Ascending aorta (tissue), 2 donors: ENCODE data around the gene HELZ. TPM values are rescaled to one million over a fixed set of nuclear protein-coding genes. Genes with fewer than 3 reads are reported as not detected.
"Not testable (repeated sequence)": the region's sequence is repeated elsewhere in the genome, so short reads cannot be mapped to it uniquely, and the experiment has no call there.

Experiments used
- DNase-seq, 2 donors: peaks; one replicate each; pipeline ENCODE4 v3.0.0-alpha.2; 2019; ENCODE audit warnings: low spot score in 2 of 2
- H3K27ac ChIP-seq, 2 donors: fragments of 200-600 bp; sonication (generic); one replicate each; pipeline ENCODE4 v1.5.1; 2016 to 2017; ENCODE audit warnings: mild to moderate bottlenecking in 1 of 2
- H3K27me3 ChIP-seq: fragments of 200-600 bp; sonication (generic); one replicate; pipeline ENCODE4 v1.5.1; 2017
- H3K36me3 ChIP-seq, 2 donors: fragments of 200-600 bp; sonication (generic); one replicate each; pipeline ENCODE4 v1.5.1; 2016
- H3K4me1 ChIP-seq, 2 donors: fragments of 200-600 bp; sonication (generic); one replicate each; pipeline ENCODE4 v1.5.1; 2016 to 2017; ENCODE audit warnings: mild to moderate bottlenecking in 1 of 2
- H3K4me3 ChIP-seq, 2 donors: fragments of 200-600 bp; sonication (generic); one replicate each; pipeline ENCODE4 v1.5.1; 2016 to 2017; ENCODE audit warnings: mild to moderate bottlenecking in 1 of 2
- H3K9me3 ChIP-seq, 2 donors: fragments of 200-600 bp; sonication (generic); one replicate each; pipeline ENCODE4 v1.5.1; 2016
- intact Hi-C: fragments of 100-400 bp; cut with DNase I; formaldehyde crosslinking; loops from one replicate; pipeline ENCODE4 v1.15.1; 2023
- total RNA-seq: library from RNA; depleted of rRNA; stranded (reverse); fragments of >200 nt; gene quantifications from one replicate; pipeline ENCODE4 v1.1.0, GENCODE V29; 2016
- TF ChIP-seq, protein P1 (sequence below), 3 experiments: fragments of 200-600 bp in 2 of 3; fragments of 450-650 bp in 1 of 3; sonication (generic) in 2 of 3; IDR thresholded peaks; one replicate each; pipeline ENCODE4 v1.5.1; 2016 to 2019; ENCODE audit warnings: antibody characterized with exemption in 3 of 3, mild to moderate bottlenecking in 1 of 3, moderate library complexity in 1 of 3

The HELZ gene
- total RNA-seq, 1 donor from 2014 or later, result 36.1 TPM

DNA sequence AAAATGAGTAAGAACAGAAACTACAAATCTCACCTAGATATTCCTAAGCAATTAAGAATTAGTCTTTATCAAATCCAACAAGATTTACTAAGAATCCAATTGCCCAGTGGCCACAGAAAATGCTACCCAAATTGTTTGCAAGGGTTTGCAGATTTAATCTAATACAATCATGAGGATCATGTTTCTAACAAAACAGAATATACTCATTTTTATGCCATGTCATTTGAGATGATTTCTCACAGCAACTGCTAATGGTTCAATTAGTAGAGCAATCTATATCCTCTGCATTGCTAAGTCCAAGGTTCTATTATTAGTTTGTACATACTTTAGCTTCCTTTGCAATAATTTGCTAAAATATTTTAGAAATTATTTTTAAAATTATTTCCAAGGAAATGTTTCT lies 41.2 kb downstream of the HELZ start:
- TF ChIP-seq, protein P1, sequence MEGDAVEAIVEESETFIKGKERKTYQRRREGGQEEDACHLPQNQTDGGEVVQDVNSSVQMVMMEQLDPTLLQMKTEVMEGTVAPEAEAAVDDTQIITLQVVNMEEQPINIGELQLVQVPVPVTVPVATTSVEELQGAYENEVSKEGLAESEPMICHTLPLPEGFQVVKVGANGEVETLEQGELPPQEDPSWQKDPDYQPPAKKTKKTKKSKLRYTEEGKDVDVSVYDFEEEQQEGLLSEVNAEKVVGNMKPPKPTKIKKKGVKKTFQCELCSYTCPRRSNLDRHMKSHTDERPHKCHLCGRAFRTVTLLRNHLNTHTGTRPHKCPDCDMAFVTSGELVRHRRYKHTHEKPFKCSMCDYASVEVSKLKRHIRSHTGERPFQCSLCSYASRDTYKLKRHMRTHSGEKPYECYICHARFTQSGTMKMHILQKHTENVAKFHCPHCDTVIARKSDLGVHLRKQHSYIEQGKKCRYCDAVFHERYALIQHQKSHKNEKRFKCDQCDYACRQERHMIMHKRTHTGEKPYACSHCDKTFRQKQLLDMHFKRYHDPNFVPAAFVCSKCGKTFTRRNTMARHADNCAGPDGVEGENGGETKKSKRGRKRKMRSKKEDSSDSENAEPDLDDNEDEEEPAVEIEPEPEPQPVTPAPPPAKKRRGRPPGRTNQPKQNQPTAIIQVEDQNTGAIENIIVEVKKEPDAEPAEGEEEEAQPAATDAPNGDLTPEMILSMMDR (IDR thresholded peaks at IDR 0.05), result no peak
- H3K4me1 ChIP-seq, result no peaks in the 10 kb centered on the region
- no peak for DNase-seq
- no peaks in the 10 kb centered on the region for H3K27me3 ChIP-seq
- H3K4me3 ChIP-seq, result no peak overlapping the region
- no peaks in the 10 kb centered on the region for H3K9me3 ChIP-seq
- intact Hi-C loops, result no loop called here
- H3K27ac ChIP-seq, result no peak overlapping the region
- H3K36me3 ChIP-seq, result peaks cover 16 to 25% of the 10 kb centered on the region in 2 donors

DNA sequence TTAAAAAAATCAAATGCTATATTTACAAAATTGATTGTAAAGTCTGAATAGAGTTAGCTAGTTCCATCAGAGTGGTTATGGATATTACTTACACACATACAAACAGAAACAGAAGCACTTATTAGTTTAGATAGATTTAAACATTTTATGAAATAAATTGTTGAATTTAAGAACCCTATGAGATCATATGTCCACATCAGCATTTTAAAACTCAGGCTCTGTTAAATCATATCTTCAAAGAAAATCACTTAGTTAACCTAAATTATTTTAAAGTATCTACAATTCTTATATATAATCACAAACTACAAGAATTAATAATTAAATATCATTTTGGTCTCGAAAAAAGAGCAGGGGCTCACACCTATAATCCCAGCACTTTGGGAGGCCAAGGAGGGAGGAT lies 42.5 kb downstream of the HELZ start:
- no peak overlapping the region for H3K27ac ChIP-seq
- TF ChIP-seq, protein P1 (IDR thresholded peaks at IDR 0.05), result no peak
- DNase-seq, result no peak
- H3K36me3 ChIP-seq, result peaks cover 16 to 25% of the 10 kb centered on the region in 2 donors
- intact Hi-C loops, result no loop called here
- no peaks in the 10 kb centered on the region for H3K27me3 ChIP-seq
- no peaks in the 10 kb centered on the region for H3K4me1 ChIP-seq
- H3K4me3 ChIP-seq, result no peak overlapping the region
- H3K9me3 ChIP-seq, result no peaks in the 10 kb centered on the region

DNA sequence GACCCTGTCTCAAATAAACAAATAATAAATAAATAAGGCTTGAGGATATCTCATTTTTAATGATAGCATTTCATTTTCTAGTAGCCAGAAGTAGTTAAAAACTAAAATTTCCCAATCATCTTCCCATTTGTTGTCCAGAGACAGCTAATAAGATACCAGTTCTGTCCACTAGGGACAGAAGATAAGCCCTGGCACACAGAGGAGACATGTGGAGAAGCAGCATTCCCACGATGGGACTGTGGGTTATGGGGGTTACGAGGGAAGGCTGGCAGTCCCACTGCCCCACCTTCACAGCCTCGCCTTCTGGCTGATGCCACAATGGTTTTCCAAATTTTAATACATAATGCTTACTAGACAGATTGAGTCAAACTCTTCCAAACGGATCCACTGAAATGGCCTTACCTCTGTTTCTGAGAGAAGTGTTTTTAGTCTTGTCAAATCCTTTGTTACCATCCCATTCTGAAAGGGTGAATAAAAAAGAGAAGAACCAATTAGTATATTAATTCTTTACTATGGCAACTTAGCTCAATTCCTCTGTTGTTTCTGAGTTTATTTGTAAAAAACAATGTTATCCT lies 44.2 kb downstream of the HELZ start:
- Histone ChIP-seq H3K36me3 (peaks cover 16 to 30% of the 10 kb centered on the region in 2 donors), H3K27ac (no peak overlapping the region), H3K9me3 (no peaks in the 10 kb centered on the region), H3K4me3 (no peak overlapping the region), H3K4me1 (no peaks in the 10 kb centered on the region), H3K27me3 (no peaks in the 10 kb centered on the region)
- no peak for DNase-seq
- TF ChIP-seq, protein P1 (IDR thresholded peaks at IDR 0.05), result peak in 2 of 3 experiments; percentile 15 to 23
- intact Hi-C loops, result no loop called here

DNA sequence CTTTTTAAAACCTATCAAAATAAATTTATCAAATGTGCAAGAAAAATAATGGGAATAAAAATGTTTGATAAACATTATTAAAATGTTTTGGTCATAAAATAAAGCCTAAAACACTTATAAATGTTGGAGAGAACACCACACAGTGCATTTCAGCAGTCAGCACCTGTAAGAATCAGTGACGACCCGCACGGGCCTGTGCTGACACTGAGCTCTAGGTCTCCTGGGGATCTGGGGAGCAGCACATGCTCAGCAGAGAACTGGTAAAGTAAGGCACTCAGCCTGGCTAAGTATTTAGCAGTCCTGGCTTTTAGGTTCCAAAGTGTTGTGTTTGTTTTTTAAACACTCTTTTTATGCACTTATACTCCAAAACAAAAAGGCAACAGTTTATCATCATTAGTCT lies 46.9 kb downstream of the HELZ start:
- H3K4me3 ChIP-seq, result no peak overlapping the region
- no peaks in the 10 kb centered on the region for H3K27me3 ChIP-seq
- intact Hi-C loops, result no loop called here
- TF ChIP-seq, protein P1 (IDR thresholded peaks at IDR 0.05), result no peak
- H3K27ac ChIP-seq, result no peak overlapping the region
- no peaks in the 10 kb centered on the region for H3K9me3 ChIP-seq
- H3K4me1 ChIP-seq, result no peaks in the 10 kb centered on the region
- no peak for DNase-seq
- peaks cover 16 to 30% of the 10 kb centered on the region in 2 donors for H3K36me3 ChIP-seq

DNA sequence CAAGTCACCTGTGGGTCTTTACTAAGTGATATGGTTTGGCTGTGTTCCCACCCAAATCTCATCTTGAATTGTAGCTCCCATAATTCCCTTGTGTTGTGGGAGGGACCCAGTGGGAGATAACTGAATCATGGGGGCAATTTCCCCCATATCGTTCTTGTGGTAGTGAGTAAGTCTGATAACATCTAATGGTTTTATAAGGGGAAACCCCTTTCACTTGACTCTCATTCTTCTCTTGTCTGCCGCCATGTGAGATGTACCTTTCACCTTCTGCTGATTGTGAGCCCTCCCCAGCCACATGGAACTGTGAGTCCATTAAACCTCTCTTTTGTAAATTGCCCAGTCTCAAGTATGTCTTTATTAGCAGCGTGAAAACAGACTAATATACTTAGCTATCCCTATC lies 48.0 kb downstream of the HELZ start:
- H3K4me1 ChIP-seq, intact Hi-C loops, H3K9me3 ChIP-seq, DNase-seq, H3K27ac ChIP-seq, H3K27me3 ChIP-seq, H3K4me3 ChIP-seq: not testable (repeated sequence)
- H3K36me3 ChIP-seq, result peaks cover 16 to 24% of the 10 kb centered on the region in 2 donors

DNA sequence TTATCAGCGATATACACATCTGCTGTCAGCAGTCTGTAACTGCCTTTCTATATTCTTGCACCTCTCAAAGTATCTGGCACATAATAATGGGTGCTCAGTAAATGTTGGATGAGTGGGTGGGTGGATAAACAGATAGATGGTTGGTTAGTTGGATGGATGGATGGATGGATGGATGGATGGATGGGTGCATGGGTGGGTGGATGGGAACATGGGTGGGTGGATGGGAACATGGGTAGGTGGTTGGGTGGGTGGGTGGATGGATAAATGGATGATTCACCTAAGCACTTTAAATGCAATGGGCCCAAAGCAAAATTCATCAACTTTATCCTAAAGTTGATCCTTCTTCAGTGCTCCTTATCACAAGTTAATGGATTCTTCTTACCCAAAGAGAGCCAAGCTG lies 48.6 kb downstream of the HELZ start:
- no peak overlapping the region for H3K4me3 ChIP-seq
- intact Hi-C loops, result no loop called here
- H3K9me3 ChIP-seq, result no peaks in the 10 kb centered on the region
- peaks cover 15 to 27% of the 10 kb centered on the region in 2 donors for H3K36me3 ChIP-seq
- no peak for DNase-seq
- no peaks in the 10 kb centered on the region for H3K4me1 ChIP-seq
- TF ChIP-seq, protein P1 (IDR thresholded peaks at IDR 0.05), result no peak
- no peak overlapping the region for H3K27ac ChIP-seq
- H3K27me3 ChIP-seq, result no peaks in the 10 kb centered on the region
